DND-41 (cell line): ENCODE results near the gene RHOD.

Experiments
- ATAC-seq: fragments of 200-7000 bp; cut with Tn5 transposase; 3 replicates; pipeline ENCODE4 v1.9.1; 2021; ENCODE audit warnings: low read depth; ENCODE audit not compliant: insufficient read depth
- DNase-seq: peaks from one replicate; pipeline ENCODE4 v3.0.0-alpha.2; 2020
- H2AFZ ChIP-seq: 2 replicates; pipeline ENCODE4 v1.6.0; 2012; ENCODE audit warnings: low read depth, low read length
- H3K27ac ChIP-seq: 2 replicates; pipeline ENCODE4 v1.5.1; 2012; ENCODE audit warnings: low read length, inconsistent platforms
- H3K27me3 ChIP-seq: fragments of 200-600 bp; sonication (generic); 2 replicates; pipeline ENCODE4 v1.6.0; 2012; ENCODE audit warnings: low read length, mild to moderate bottlenecking, inconsistent platforms; ENCODE audit not compliant: insufficient read depth, poor library complexity
- H3K36me3 ChIP-seq: 2 replicates; pipeline ENCODE4 v1.5.1; 2012; ENCODE audit warnings: low read length, inconsistent platforms; ENCODE audit not compliant: insufficient read depth
- H3K4me1 ChIP-seq: 2 replicates; pipeline ENCODE4 v1.5.1; 2012; ENCODE audit warnings: mild to moderate bottlenecking, low read length; ENCODE audit not compliant: insufficient read depth
- H3K4me2 ChIP-seq: 2 replicates; pipeline ENCODE4 v1.6.0; 2012; ENCODE audit warnings: mild to moderate bottlenecking, moderate library complexity, low read length, inconsistent platforms; ENCODE audit not compliant: insufficient read depth
- H3K4me3 ChIP-seq, 2 experiments: fragments of 200-600 bp in 1 of 2; shearing (Covaris generic) in 1 of 2; 2 replicates each; pipeline ENCODE4 v1.5.1; 2012 to 2016; ENCODE audit warnings: inconsistent platforms in 2 of 2, low read length in 2 of 2, mild to moderate bottlenecking in 2 of 2, low read depth in 1 of 2, moderate library complexity in 1 of 2
- H3K79me2 ChIP-seq: 2 replicates; pipeline ENCODE4 v1.6.0; 2012; ENCODE audit warnings: low read length, inconsistent platforms; ENCODE audit not compliant: insufficient read depth
- H3K9ac ChIP-seq: 2 replicates; pipeline ENCODE4 v1.6.0; 2012; ENCODE audit warnings: low read depth, mild to moderate bottlenecking, inconsistent platforms, low read length, moderate library complexity
- H3K9me3 ChIP-seq: 2 replicates; pipeline ENCODE4 v1.5.1; 2012; ENCODE audit warnings: low read length, moderate library complexity, mild to moderate bottlenecking, inconsistent platforms; ENCODE audit not compliant: insufficient read depth, severe bottlenecking
- H4K20me1 ChIP-seq: 2 replicates; pipeline ENCODE4 v1.6.0; 2012; ENCODE audit warnings: low read length; ENCODE audit not compliant: insufficient read depth
- CTCF ChIP-seq: IDR thresholded peaks from 2 replicates; pipeline ENCODE4 v1.5.1; 2012; ENCODE audit warnings: borderline replicate concordance, low read length, moderate library complexity, mild to moderate bottlenecking; ENCODE audit not compliant: poor library complexity, severe bottlenecking; ENCODE audit errors: extremely low read depth
- EZH2 ChIP-seq: IDR thresholded peaks from 3 replicates; pipeline ENCODE4 v1.6.1; 2012; ENCODE audit warnings: borderline replicate concordance, low read depth, mild to moderate bottlenecking, moderate library complexity, low read length, inconsistent platforms; ENCODE audit not compliant: severe bottlenecking

RHOD gene

GRCh38 chr11:67057205-67057672 lies 592 bp downstream of the RHOD start:
- H4K20me1 ChIP-seq: peaks cover 3% of the 10 kb centered on the region; the same call in 1 of the 2 replicates
- H3K36me3 ChIP-seq: no peaks in the 10 kb centered on the region
- H3K9ac ChIP-seq: no peak overlapping the region
- no peak overlapping the region for H3K27ac ChIP-seq
- no peaks in the 10 kb centered on the region for H3K9me3 ChIP-seq
- no peak for ATAC-seq
- no peaks in the 10 kb centered on the region for H3K27me3 ChIP-seq
- no peaks in the 10 kb centered on the region for H3K79me2 ChIP-seq
- H2AFZ ChIP-seq: no peak overlapping the region
- no peak overlapping the region for H3K4me2 ChIP-seq
- DNase-seq: no peak
- no peaks in the 10 kb centered on the region for H3K4me1 ChIP-seq
- no peak for TF ChIP-seq CTCF
- no peak for TF ChIP-seq EZH2
- no peak overlapping the region for H3K4me3 ChIP-seq

- Histone ChIP-seq H3K36me3 (no peaks in the 10 kb centered on the region), H3K4me3 (no peak overlapping the region), H4K20me1 (peaks cover 4% of the 10 kb centered on the region; the same call in 1 of the 2 replicates), H2AFZ (no peak overlapping the region), H3K9me3 (no peaks in the 10 kb centered on the region), H3K79me2 (no peaks in the 10 kb centered on the region), H3K4me1 (no peaks in the 10 kb centered on the region), H3K27me3 (no peaks in the 10 kb centered on the region), H3K4me2 (no peak overlapping the region), H3K9ac (no peak overlapping the region), H3K27ac (no peak overlapping the region)
- ATAC-seq (no peak), DNase-seq (no peak)
- TF ChIP-seq CTCF (no peak), EZH2 (no peak)
These were observed 1.9 kb downstream of the RHOD start for GRCh38 chr11:67058506-67058905.

- Histone ChIP-seq H3K79me2 (no peaks in the 10 kb centered on the region), H3K4me3 (no peak overlapping the region), H4K20me1 (peaks cover 4% of the 10 kb centered on the region; the same call in 1 of the 2 replicates), H3K36me3 (no peaks in the 10 kb centered on the region), H3K9ac (no peak overlapping the region), H3K9me3 (no peaks in the 10 kb centered on the region), H3K27ac (no peak overlapping the region), H2AFZ (no peak overlapping the region), H3K27me3 (no peaks in the 10 kb centered on the region), H3K4me1 (no peaks in the 10 kb centered on the region), H3K4me2 (no peak overlapping the region)
- TF ChIP-seq CTCF: no peak
- TF ChIP-seq EZH2: no peak
- ATAC-seq (no peak), DNase-seq (no peak)
These were observed 3.0 kb downstream of the RHOD start for GRCh38 chr11:67059671-67060070.

- Histone ChIP-seq H3K79me2 (no peaks in the 10 kb centered on the region), H3K4me2 (no peak overlapping the region), H3K4me1 (no peaks in the 10 kb centered on the region), H3K9me3 (no peaks in the 10 kb centered on the region), H2AFZ (no peak overlapping the region), H3K27me3 (no peaks in the 10 kb centered on the region), H3K4me3 (no peak overlapping the region), H3K9ac (no peak overlapping the region), H4K20me1 (peaks cover 4% of the 10 kb centered on the region; the same call in 1 of the 2 replicates), H3K36me3 (no peaks in the 10 kb centered on the region), H3K27ac (no peak overlapping the region)
- ATAC-seq (no peak), DNase-seq (no peak)
- TF ChIP-seq EZH2 (no peak), CTCF (no peak)
These were observed 3.5 kb downstream of the RHOD start for GRCh38 chr11:67060111-67060522.
